ENCODE measurements around the gene HAUS8.

GRCh38 chr19:17105556-17105955, 30.3 kb upstream of the HAUS8 start:
- TF ChIP-seq CTCF (IDR thresholded peaks at IDR 0.05) (no peak), POLR2A (IDR thresholded peaks at IDR 0.05) (no peak)
